ENCODE data around the gene CHD1L.

GRCh38 chr1:147292012-147292411 lies 49.5 kb downstream of the CHD1L start:
- TF ChIP-seq CTCF (optimal IDR thresholded peaks at IDR 0.05 in 1 of 3, IDR thresholded peaks at IDR 0.05 in 1 of 3, conservative IDR thresholded peaks at IDR 0.05 in 1 of 3; ENCODE audit: extremely low read depth in 1 of 3, insufficient read depth in 2 of 3, low read length in 3 of 3) (no peak), EZH2 (IDR thresholded peaks at IDR 0.05; ENCODE audit: low read length) (no peak)
